PC-3 (cell line): ENCODE data around the gene ABCC10. TPM values are rescaled to one million over a fixed set of nuclear protein-coding genes. Genes with fewer than 3 reads are reported as not detected.
A peak's percentile ranks its signal among the peaks of the same experiment; 100 is the strongest.
"Not testable (repeated sequence)": the region's sequence is repeated elsewhere in the genome, so short reads cannot be mapped to it uniquely, and the experiment has no call there.

ENCODE experiments used
- ATAC-seq: fragments of 200-7000 bp; cut with Tn5 transposase; 2 replicates; pipeline ENCODE4 v1.9.1; 2020; ENCODE audit warnings: mild to moderate bottlenecking, moderate library complexity
- BruUV-seq: library from RNA; stranded (reverse); fragments of 400-500 nt; replicated peaks from 2 replicates; lab custom pipeline; 2021; lab: Mats Ljungman, UMichigan
- CTCF ChIA-PET: fragments of 300-600 bp; sonication (Branson Sonifier 250); formaldehyde crosslinking; loops from one replicate; lab custom pipeline; 2022; ENCODE audit warnings: antibody characterized with exemption; lab: Charles Lee
- POLR2A ChIA-PET: fragments of 300-600 bp; sonication (Branson Sonifier 250); formaldehyde crosslinking; loops from one replicate; lab custom pipeline; 2022; ENCODE audit warnings: antibody characterized with exemption; ENCODE audit not compliant: unreplicated experiment; lab: Charles Lee
- DNase-seq: peaks from one replicate; pipeline ENCODE4 v3.0.0-alpha.2; 2015
- H2AFZ ChIP-seq: fragments of 300-600 bp; sonication (generic); 2 replicates; pipeline ENCODE4 v1.6.0; 2016; ENCODE audit warnings: antibody characterized with exemption, low read length
- H3F3A ChIP-seq: fragments of 300-600 bp; sonication (generic); one replicate; pipeline ENCODE4 v1.6.0; 2017; ENCODE audit warnings: antibody characterized with exemption, low read length, control low read depth, mild to moderate bottlenecking; ENCODE audit not compliant: unreplicated experiment
- H3K27ac ChIP-seq: fragments of 300-600 bp; sonication (generic); 2 replicates; pipeline ENCODE4 v1.5.1; 2016; ENCODE audit warnings: mild to moderate bottlenecking, low read length
- H3K27me3 ChIP-seq: fragments of 300-600 bp; sonication (generic); 2 replicates; pipeline ENCODE4 v1.6.1; 2016; ENCODE audit warnings: low read length, mixed read lengths
- H3K36me3 ChIP-seq: fragments of 300-600 bp; sonication (generic); 2 replicates; pipeline ENCODE4 v1.6.1; 2016; ENCODE audit warnings: low read depth, mixed run types, low read length, mixed read lengths
- H3K4me1 ChIP-seq: fragments of 300-600 bp; sonication (generic); 2 replicates; pipeline ENCODE4 v1.5.1; 2016; ENCODE audit warnings: low read length; ENCODE audit not compliant: insufficient read depth
- H3K4me2 ChIP-seq: fragments of 300-600 bp; sonication (generic); 2 replicates; pipeline ENCODE4 v1.6.0; 2016; ENCODE audit warnings: low read length
- H3K4me3 ChIP-seq: fragments of 300-600 bp; sonication (generic); 2 replicates; pipeline ENCODE4 v1.5.1; 2016; ENCODE audit warnings: mild to moderate bottlenecking, low read length, mixed read lengths
- H3K79me2 ChIP-seq: fragments of 300-600 bp; sonication (generic); 2 replicates; pipeline ENCODE4 v1.6.1; 2017; ENCODE audit warnings: low read length, mixed read lengths
- H3K9ac ChIP-seq: fragments of 300-600 bp; sonication (generic); 2 replicates; pipeline ENCODE4 v1.6.0; 2016; ENCODE audit warnings: mild to moderate bottlenecking, low read length
- H3K9me2 ChIP-seq: fragments of 300-600 bp; sonication (generic); replicated peaks from 2 replicates; pipeline ENCODE4 v1.6.1; 2016; ENCODE audit warnings: mixed run types, low read length, mixed read lengths
- H3K9me3 ChIP-seq: fragments of 300-600 bp; sonication (generic); 2 replicates; pipeline ENCODE4 v1.6.1; 2016; ENCODE audit warnings: low read length, mixed read lengths
- H4K20me1 ChIP-seq: fragments of 300-600 bp; sonication (generic); 2 replicates; pipeline ENCODE4 v1.6.1; 2016; ENCODE audit warnings: low read length, mixed read lengths
- EZH2 ChIP-seq: fragments of 300-600 bp; sonication (generic); IDR thresholded peaks from one replicate; pipeline ENCODE4 v1.6.1; 2017; ENCODE audit warnings: antibody characterized with exemption, mild to moderate bottlenecking, low read length; ENCODE audit not compliant: unreplicated experiment
- EZH2phosphoT487 ChIP-seq: fragments of 300-600 bp; sonication (generic); IDR thresholded peaks from 2 replicates; pipeline ENCODE4 v1.6.1; 2018; ENCODE audit warnings: mild to moderate bottlenecking, antibody characterized with exemption, low read length, borderline replicate concordance
- intact Hi-C: fragments of 100-400 bp; cut with micrococcal nuclease; formaldehyde crosslinking; loops from 2 replicates; pipeline ENCODE4 v1.9.0; 2023
- total RNA-seq: library from RNA; depleted of rRNA; stranded (reverse); fragments of >200 nt; gene quantifications from 2 replicates; pipeline ENCODE4 v1.2.3, GENCODE V29; 2014
- TF ChIP-seq, protein P1 (sequence below): fragments of 300-600 bp; sonication (generic); conservative IDR thresholded peaks from 2 replicates; pipeline ENCODE4 v1.5.1; 2017; ENCODE audit warnings: antibody characterized with exemption, low read depth, mild to moderate bottlenecking, low read length

Gene ABCC10
- total RNA-seq, 1 experiment from 2014 or later: 23.1 TPM

DNA sequence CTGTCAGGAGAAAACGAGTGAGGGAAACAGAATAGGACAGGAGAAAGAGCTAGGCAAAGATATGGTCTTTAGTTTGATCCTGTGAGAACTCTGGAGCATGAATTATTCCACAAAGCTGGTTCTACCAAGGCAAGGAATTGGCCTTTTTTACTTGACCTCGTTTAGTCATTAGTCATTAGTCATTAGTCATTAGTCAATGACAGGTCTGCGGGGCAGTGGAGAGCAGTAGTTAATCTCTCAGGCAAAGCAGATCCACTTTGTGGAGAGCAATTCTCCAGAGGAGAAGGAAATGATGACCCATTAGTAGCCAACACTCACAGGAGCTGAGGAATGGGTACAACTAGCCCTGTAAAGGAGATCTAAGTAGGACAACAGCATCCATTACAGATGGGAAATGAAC is 22.0 kb upstream of the ABCC10 start:
- Histone ChIP-seq H3K36me3 (no peaks in the 10 kb centered on the region), H3F3A (no peaks in the 10 kb centered on the region), H3K9me3 (no peaks in the 10 kb centered on the region), H3K9me2 (no peaks in the 10 kb centered on the region), H2AFZ (no peak overlapping the region), H3K4me2 (no peak overlapping the region), H3K4me3 (no peak overlapping the region), H4K20me1 (no peaks in the 10 kb centered on the region), H3K79me2 (no peaks in the 10 kb centered on the region), H3K27ac (no peak overlapping the region), H3K27me3 (no peaks in the 10 kb centered on the region), H3K9ac (no peak overlapping the region), H3K4me1 (no peaks in the 10 kb centered on the region)
- ChIA-PET POLR2A (no interaction called here), CTCF (no interaction called here)
- ATAC-seq: no peak
- BruUV-seq: no TSS peak
- intact Hi-C loops: no loop called here
- no peak for TF ChIP-seq EZH2phosphoT487
- TF ChIP-seq, protein P1, sequence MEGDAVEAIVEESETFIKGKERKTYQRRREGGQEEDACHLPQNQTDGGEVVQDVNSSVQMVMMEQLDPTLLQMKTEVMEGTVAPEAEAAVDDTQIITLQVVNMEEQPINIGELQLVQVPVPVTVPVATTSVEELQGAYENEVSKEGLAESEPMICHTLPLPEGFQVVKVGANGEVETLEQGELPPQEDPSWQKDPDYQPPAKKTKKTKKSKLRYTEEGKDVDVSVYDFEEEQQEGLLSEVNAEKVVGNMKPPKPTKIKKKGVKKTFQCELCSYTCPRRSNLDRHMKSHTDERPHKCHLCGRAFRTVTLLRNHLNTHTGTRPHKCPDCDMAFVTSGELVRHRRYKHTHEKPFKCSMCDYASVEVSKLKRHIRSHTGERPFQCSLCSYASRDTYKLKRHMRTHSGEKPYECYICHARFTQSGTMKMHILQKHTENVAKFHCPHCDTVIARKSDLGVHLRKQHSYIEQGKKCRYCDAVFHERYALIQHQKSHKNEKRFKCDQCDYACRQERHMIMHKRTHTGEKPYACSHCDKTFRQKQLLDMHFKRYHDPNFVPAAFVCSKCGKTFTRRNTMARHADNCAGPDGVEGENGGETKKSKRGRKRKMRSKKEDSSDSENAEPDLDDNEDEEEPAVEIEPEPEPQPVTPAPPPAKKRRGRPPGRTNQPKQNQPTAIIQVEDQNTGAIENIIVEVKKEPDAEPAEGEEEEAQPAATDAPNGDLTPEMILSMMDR: no peak
- TF ChIP-seq EZH2: no peak
- DNase-seq: peak; percentile 56

- CTCF ChIA-PET: no interaction called here
- no peak for TF ChIP-seq EZH2
- TF ChIP-seq, protein P1: no peak
- no peak for TF ChIP-seq EZH2phosphoT487
- H3K9me3 ChIP-seq: no peaks in the 10 kb centered on the region
- H3K36me3 ChIP-seq: no peaks in the 10 kb centered on the region
- H3K4me1 ChIP-seq: no peaks in the 10 kb centered on the region
- no peak overlapping the region for H2AFZ ChIP-seq
- no peaks in the 10 kb centered on the region for H3K79me2 ChIP-seq
- no TSS peak for BruUV-seq
- ATAC-seq: no peak
- no peaks in the 10 kb centered on the region for H3F3A ChIP-seq
- DNase-seq: no peak
- no peak overlapping the region for H3K9ac ChIP-seq
- no peak overlapping the region for H3K4me3 ChIP-seq
- POLR2A ChIA-PET: no interaction called here
- no peaks in the 10 kb centered on the region for H3K27me3 ChIP-seq
- no peaks in the 10 kb centered on the region for H3K9me2 ChIP-seq
- no peaks in the 10 kb centered on the region for H4K20me1 ChIP-seq
- no peak overlapping the region for H3K4me2 ChIP-seq
- intact Hi-C loops: no loop called here
- no peak overlapping the region for H3K27ac ChIP-seq
Observed at GRCh38 chr6:43407296-43407695, 20.0 kb upstream of the ABCC10 start.

- POLR2A ChIA-PET: no interaction called here
- no peak overlapping the region for H3K4me2 ChIP-seq
Observed at GRCh38 chr6:43408259-43408658, 19.1 kb upstream of the ABCC10 start.

GRCh38 chr6:43410776-43411175 is 16.6 kb upstream of the ABCC10 start:
- H3K9me2 ChIP-seq, DNase-seq, BruUV-seq, H3K9me3 ChIP-seq, H3K36me3 ChIP-seq, H3K27me3 ChIP-seq, H3K79me2 ChIP-seq, H3F3A ChIP-seq, ATAC-seq, H2AFZ ChIP-seq, POLR2A ChIA-PET, H3K4me3 ChIP-seq, H3K4me1 ChIP-seq, H4K20me1 ChIP-seq, intact Hi-C loops, CTCF ChIA-PET, H3K9ac ChIP-seq, H3K4me2 ChIP-seq, H3K27ac ChIP-seq: not testable (repeated sequence)

More at GRCh38 chr6:43408259-43408658, 19.1 kb upstream of the ABCC10 start:
- H3K9ac ChIP-seq: no peak overlapping the region
- TF ChIP-seq EZH2: no peak
- TF ChIP-seq, protein P1: no peak
- no peak for TF ChIP-seq EZH2phosphoT487
- no peak for ATAC-seq
- no peak for DNase-seq
- CTCF ChIA-PET: no interaction called here
- no peak overlapping the region for H3K4me3 ChIP-seq
- H3K4me1 ChIP-seq: no peaks in the 10 kb centered on the region
- no peaks in the 10 kb centered on the region for H3K9me3 ChIP-seq
- intact Hi-C loops: no loop called here
- no peak overlapping the region for H2AFZ ChIP-seq
- H3K79me2 ChIP-seq: no peaks in the 10 kb centered on the region
- no peak overlapping the region for H3K27ac ChIP-seq
- no peaks in the 10 kb centered on the region for H3K36me3 ChIP-seq
- no peaks in the 10 kb centered on the region for H4K20me1 ChIP-seq
- no peaks in the 10 kb centered on the region for H3K9me2 ChIP-seq
- no TSS peak for BruUV-seq
- no peaks in the 10 kb centered on the region for H3K27me3 ChIP-seq
- no peaks in the 10 kb centered on the region for H3F3A ChIP-seq
